ENCODE results near the gene IFI30.

DNA sequence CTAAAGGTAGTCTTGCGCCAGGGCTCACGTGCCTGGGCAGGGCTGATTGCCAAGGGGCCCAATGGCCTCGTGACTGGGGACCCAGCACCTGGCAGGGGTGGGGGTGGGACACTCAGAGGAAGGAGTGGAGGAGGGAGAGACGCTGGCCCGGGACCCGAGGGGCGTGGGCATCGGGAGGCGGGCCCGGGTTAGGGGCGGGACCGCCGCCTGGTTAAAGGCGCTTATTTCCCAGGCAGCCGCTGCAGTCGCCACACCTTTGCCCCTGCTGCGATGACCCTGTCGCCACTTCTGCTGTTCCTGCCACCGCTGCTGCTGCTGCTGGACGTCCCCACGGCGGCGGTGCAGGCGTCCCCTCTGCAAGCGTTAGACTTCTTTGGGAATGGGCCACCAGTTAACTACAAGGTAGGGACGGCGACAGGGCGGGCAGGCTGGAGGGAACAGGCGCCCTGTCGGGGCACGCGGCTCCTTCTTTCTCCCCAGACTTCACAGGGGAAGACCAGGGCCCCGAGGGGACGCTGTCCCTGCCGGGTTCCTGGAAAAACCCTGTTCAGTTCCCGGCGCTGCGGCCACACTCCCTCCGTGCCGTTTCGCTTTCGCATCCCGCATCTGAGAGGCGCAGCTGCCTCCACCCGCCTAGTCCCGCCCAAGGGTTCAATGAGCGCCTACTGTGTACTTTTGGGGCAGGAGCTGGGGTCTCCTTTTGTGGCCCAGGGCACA lies at the start of gene IFI30:
- TF ChIP-seq, protein P1, sequence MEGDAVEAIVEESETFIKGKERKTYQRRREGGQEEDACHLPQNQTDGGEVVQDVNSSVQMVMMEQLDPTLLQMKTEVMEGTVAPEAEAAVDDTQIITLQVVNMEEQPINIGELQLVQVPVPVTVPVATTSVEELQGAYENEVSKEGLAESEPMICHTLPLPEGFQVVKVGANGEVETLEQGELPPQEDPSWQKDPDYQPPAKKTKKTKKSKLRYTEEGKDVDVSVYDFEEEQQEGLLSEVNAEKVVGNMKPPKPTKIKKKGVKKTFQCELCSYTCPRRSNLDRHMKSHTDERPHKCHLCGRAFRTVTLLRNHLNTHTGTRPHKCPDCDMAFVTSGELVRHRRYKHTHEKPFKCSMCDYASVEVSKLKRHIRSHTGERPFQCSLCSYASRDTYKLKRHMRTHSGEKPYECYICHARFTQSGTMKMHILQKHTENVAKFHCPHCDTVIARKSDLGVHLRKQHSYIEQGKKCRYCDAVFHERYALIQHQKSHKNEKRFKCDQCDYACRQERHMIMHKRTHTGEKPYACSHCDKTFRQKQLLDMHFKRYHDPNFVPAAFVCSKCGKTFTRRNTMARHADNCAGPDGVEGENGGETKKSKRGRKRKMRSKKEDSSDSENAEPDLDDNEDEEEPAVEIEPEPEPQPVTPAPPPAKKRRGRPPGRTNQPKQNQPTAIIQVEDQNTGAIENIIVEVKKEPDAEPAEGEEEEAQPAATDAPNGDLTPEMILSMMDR (conservative IDR thresholded peaks at IDR 0.05 in 1 of 2, IDR thresholded peaks at IDR 0.05 in 1 of 2; ENCODE audit: low read depth in 1 of 2, low read length in 2 of 2): no peak
- TF ChIP-seq EZH2 (IDR thresholded peaks at IDR 0.05; ENCODE audit: low read length, missing control alignments): no peak

All from fibroblast of lung (primary cell).